Central memory CD8-positive, alpha-beta T cell (primary cell): ENCODE results near the gene TASOR.

Source experiments
- ATAC-seq: fragments of 150-1000 bp; cut with Tn5 transposase; replicated peaks from 2 replicates; pipeline ENCODE4 v1.10.0; 2022; ENCODE audit warnings: mild to moderate bottlenecking, moderate FRiP score, moderate number of reproducible peaks; ENCODE audit not compliant: poor library complexity, severe bottlenecking; ENCODE audit errors: extremely low read depth
- DNase-seq, 2 donors: peaks; one replicate each; pipeline ENCODE4 v3.0.0; 2021; ENCODE audit warnings: low spot score in 2 of 2
- H3K27ac Mint-ChIP-seq: one replicate; pipeline ENCODE4 v1.8.0; 2022; ENCODE audit warnings: low read depth, mild to moderate bottlenecking, moderate library complexity, mixed read lengths
- H3K27me3 Mint-ChIP-seq: one replicate; pipeline ENCODE4 v1.8.0; 2022; ENCODE audit warnings: mixed read lengths
- H3K36me3 Mint-ChIP-seq: one replicate; pipeline ENCODE4 v1.8.0; 2022; ENCODE audit warnings: mild to moderate bottlenecking, moderate library complexity, mixed read lengths; ENCODE audit not compliant: insufficient read depth
- H3K4me1 Mint-ChIP-seq: one replicate; pipeline ENCODE4 v1.8.0; 2022; ENCODE audit warnings: mixed read lengths
- H3K4me3 Mint-ChIP-seq: one replicate; pipeline ENCODE4 v1.8.0; 2022; ENCODE audit warnings: mild to moderate bottlenecking, moderate library complexity, mixed read lengths
- H3K9me3 Mint-ChIP-seq: one replicate; pipeline ENCODE4 v1.8.0; 2022; ENCODE audit warnings: mixed read lengths

Gene TASOR

GRCh38 chr3:56677286-56677685, 5.8 kb downstream of the TASOR start:
- Mint-ChIP-seq H3K27me3 (no peaks in the 10 kb centered on the region), H3K27ac (peak overlapping the region; percentile 61), H3K4me3 (peak overlapping the region; percentile 33), H3K4me1 (peaks cover 39% of the 10 kb centered on the region), H3K36me3 (peaks cover 10% of the 10 kb centered on the region), H3K9me3 (no peaks in the 10 kb centered on the region)
- ATAC-seq (no peak), DNase-seq (no peak)

GRCh38 chr3:56673781-56674457, 9.1 kb downstream of the TASOR start:
- DNase-seq (no peak), ATAC-seq (no peak)
- Mint-ChIP-seq H3K4me1 (peaks cover 22% of the 10 kb centered on the region), H3K36me3 (peaks cover 35% of the 10 kb centered on the region), H3K4me3 (no peak overlapping the region), H3K9me3 (no peaks in the 10 kb centered on the region), H3K27me3 (no peaks in the 10 kb centered on the region), H3K27ac (no peak overlapping the region)

- Mint-ChIP-seq H3K4me3 (no peak overlapping the region), H3K27me3 (no peaks in the 10 kb centered on the region), H3K9me3 (no peaks in the 10 kb centered on the region), H3K36me3 (peaks cover 73% of the 10 kb centered on the region), H3K4me1 (peaks cover 32% of the 10 kb centered on the region), H3K27ac (peak overlapping the region; percentile 57)
- ATAC-seq (no peak), DNase-seq (no peak)
Observed at GRCh38 chr3:56667973-56668579, 15.0 kb downstream of the TASOR start.

GRCh38 chr3:56664823-56665222, 18.2 kb downstream of the TASOR start:
- H3K27me3 Mint-ChIP-seq = no peaks in the 10 kb centered on the region
- no peaks in the 10 kb centered on the region for H3K9me3 Mint-ChIP-seq
- H3K4me1 Mint-ChIP-seq = peaks cover 30% of the 10 kb centered on the region
- no peak overlapping the region for H3K27ac Mint-ChIP-seq
- H3K4me3 Mint-ChIP-seq = no peak overlapping the region
- no peak for ATAC-seq
- DNase-seq = no peak
- peaks cover 75% of the 10 kb centered on the region for H3K36me3 Mint-ChIP-seq

GRCh38 chr3:56655709-56656108, 27.4 kb downstream of the TASOR start:
- H3K4me1 Mint-ChIP-seq = peaks cover 44% of the 10 kb centered on the region
- no peaks in the 10 kb centered on the region for H3K27me3 Mint-ChIP-seq
- H3K4me3 Mint-ChIP-seq = no peak overlapping the region
- H3K36me3 Mint-ChIP-seq = peaks cover 77% of the 10 kb centered on the region
- DNase-seq (no peak), ATAC-seq (no peak)
- no peaks in the 10 kb centered on the region for H3K9me3 Mint-ChIP-seq
- peak overlapping the region; percentile 71 for H3K27ac Mint-ChIP-seq

- no peaks in the 10 kb centered on the region for H3K27me3 Mint-ChIP-seq
- peaks cover 44% of the 10 kb centered on the region for H3K4me1 Mint-ChIP-seq
- no peak for ATAC-seq
- peak overlapping the region; percentile 69 for H3K27ac Mint-ChIP-seq
- H3K4me3 Mint-ChIP-seq = no peak overlapping the region
- no peak for DNase-seq
- H3K9me3 Mint-ChIP-seq = no peaks in the 10 kb centered on the region
- H3K36me3 Mint-ChIP-seq = peaks cover 72% of the 10 kb centered on the region
Observed at GRCh38 chr3:56654460-56654859, 28.6 kb downstream of the TASOR start.

GRCh38 chr3:56645407-56645806, 37.7 kb downstream of the TASOR start:
- no peaks in the 10 kb centered on the region for H3K9me3 Mint-ChIP-seq
- H3K36me3 Mint-ChIP-seq = peaks cover 72% of the 10 kb centered on the region
- ATAC-seq (no peak), DNase-seq (no peak)
- H3K4me3 Mint-ChIP-seq = no peak overlapping the region
- H3K27me3 Mint-ChIP-seq = no peaks in the 10 kb centered on the region
- H3K27ac Mint-ChIP-seq = no peak overlapping the region
- H3K4me1 Mint-ChIP-seq = peaks cover 28% of the 10 kb centered on the region

- no peak for ATAC-seq
- H3K9me3 Mint-ChIP-seq = no peaks in the 10 kb centered on the region
- H3K4me3 Mint-ChIP-seq = no peak overlapping the region
- peaks cover 6% of the 10 kb centered on the region for H3K4me1 Mint-ChIP-seq
- H3K27ac Mint-ChIP-seq = no peak overlapping the region
- H3K27me3 Mint-ChIP-seq = no peaks in the 10 kb centered on the region
- no peak for DNase-seq
- H3K36me3 Mint-ChIP-seq = peaks cover 48% of the 10 kb centered on the region
Observed at GRCh38 chr3:56633602-56634535, 49.2 kb downstream of the TASOR start.
